Adrenal gland (tissue), 12 donors: ENCODE results near the gene KCNJ16. TPM values are rescaled to one million over a fixed set of nuclear protein-coding genes. Genes with fewer than 3 reads are reported as not detected.

Source experiments
- DNase-seq, 7 donors: peaks; one replicate each; pipeline ENCODE4 v3.0.0-alpha.2; 2019 to 2020
- H3K27ac ChIP-seq, 5 donors: fragments of 200-600 bp; sonication (generic) in 4 of 5; 1 replicate in 3 of 5; 2 replicates in 2 of 5; pipeline versions ENCODE4 v1.5.1 to v1.8.0; 2016 to 2020; ENCODE audit warnings: mild to moderate bottlenecking in 1 of 5
- H3K27me3 ChIP-seq: fragments of 200-600 bp; 2 replicates; pipeline ENCODE4 v1.8.0; 2021
- H3K36me3 ChIP-seq, 2 donors: fragments of 200-600 bp; replicated peaks in 1 of 2; 1 replicate in 1 of 2; 2 replicates in 1 of 2; pipeline versions ENCODE4 v1.5.1 to v1.8.0; 2018 to 2022
- H3K4me1 ChIP-seq, 2 donors: fragments of 200-600 bp; replicated peaks in 1 of 2; 1 replicate in 1 of 2; 2 replicates in 1 of 2; pipeline versions ENCODE4 v1.5.1 to v1.8.0; 2018 to 2021
- H3K4me3 ChIP-seq, 4 donors: fragments of 200-600 bp; sonication (generic) in 3 of 4; one replicate each; pipeline ENCODE4 v1.5.1; 2016 to 2018
- H3K9me3 ChIP-seq, 3 donors: fragments of 200-600 bp; sonication (generic) in 1 of 3; replicated peaks in 1 of 3; 1 replicate in 2 of 3; 2 replicates in 1 of 3; pipeline versions ENCODE4 v1.5.1 to v1.8.0; 2016 to 2021
- CTCF ChIP-seq, 6 experiments: fragments of 450-650 bp in 4 of 6; fragments of 200-600 bp in 2 of 6; sonication (generic) in 1 of 6; IDR thresholded peaks; 1 replicate in 5 of 6; 2 replicates in 1 of 6; pipeline versions ENCODE4 v1.5.1 to v1.8.0; 2016 to 2021; ENCODE audit warnings: antibody characterized with exemption in 6 of 6, mild to moderate bottlenecking in 2 of 6, moderate library complexity in 1 of 6
- POLR2A ChIP-seq, 2 donors: fragments of 450-650 bp; IDR thresholded peaks; one replicate each; pipeline ENCODE4 v1.6.1; 2017; ENCODE audit warnings: antibody characterized with exemption in 2 of 2, mild to moderate bottlenecking in 2 of 2, moderate library complexity in 1 of 2
- WGBS, 4 donors: extraction: QIAGEN DNeasy Blood & Tissue Kit in 2 of 4; methylation state at CpG; one replicate each; pipeline versions ENCODE4 v1.1.5 to v1.1.7; 2013 to 2017; 5-methylcytosine and 5-hydroxymethylcytosine counted together
- intact Hi-C, 2 donors: fragments of 100-400 bp; cut with DNase I; formaldehyde crosslinking; loops; one replicate each; pipeline versions ENCODE4 v1.14.1 to v1.15.0; 2022 to 2023
- polyA plus RNA-seq, 3 donors: library from polyadenylated mRNA; stranded (reverse); fragments of 200-250 nt in 2 of 3; fragments of 350-450 nt in 1 of 3; fragmentation: Illumina TruSeq in 1 of 3; extraction: RNeasy Lipid Tissue Mini Kit (QIAGEN cat#74804) in 1 of 3; gene quantifications; one replicate each; pipeline ENCODE4 v1.2.3, GENCODE V29; 2013 to 2014
- total RNA-seq, 9 donors: library from RNA; depleted of rRNA in 4 of 9; stranded (reverse); fragments of >200 nt in 4 of 9; fragments of 120-200 nt in 1 of 9; fragmentation: NEBNext Ultra II Directional in 1 of 9; extraction: Animal tissue kit (Norgen Biotek cat#: 25700) in 1 of 9; gene quantifications; one replicate each; pipeline versions ENCODE4 v1.1.0 to v1.2.4, GENCODE V29; 2013 to 2023
- donor health status: healthy with polysubstance abuse.
- donor health status: Bipolar disorder and iron deficiency.
- donor health status: DM: yes; HTN: yes; CAD: no.
- donor health status: DM: no; HTN: no; CAD: no.
- donor health status: DM: no; HTN: no; CAD: no.
- donor health status: DM: yes; HTN: yes; CAD: no.

KCNJ16 gene
- total and polyA plus RNA-seq, 12 donors: 0.05 to 1.0 (median 0.24) TPM; not detected in 3

- Histone ChIP-seq H3K27me3 (peaks cover 6% of the 10 kb centered on the region), H3K9me3 (no peaks in the 10 kb centered on the region), H3K36me3 (no peaks in the 10 kb centered on the region), H3K4me1 (peaks cover 0 to 13% of the 10 kb centered on the region in 2 donors), H3K27ac (no peak overlapping the region), H3K4me3 (no peak overlapping the region)
- 73 to 84% (median 76%) methylated on average over 4 of the region's 4 CpGs for WGBS, 4 donors
- intact Hi-C loops: no loop called here
- no peak for DNase-seq
- TF ChIP-seq CTCF (IDR thresholded peaks at IDR 0.05) (no peak), POLR2A (IDR thresholded peaks at IDR 0.05) (no peak)
These were observed 98.7 kb downstream of the KCNJ16 start for GRCh38 chr17:70173681-70174080.

- TF ChIP-seq CTCF (IDR thresholded peaks at IDR 0.05) (no peak), POLR2A (IDR thresholded peaks at IDR 0.05) (no peak)
- 79 to 93% (median 88%) methylated on average over 5 of the region's 5 CpGs for WGBS, 4 donors
- H3K4me1 ChIP-seq: no peaks in the 10 kb centered on the region
These were observed 106.4 kb downstream of the KCNJ16 start for GRCh38 chr17:70181376-70181775.

GRCh38 chr17:70181866-70182265 lies 106.8 kb downstream of the KCNJ16 start:
- H3K36me3 ChIP-seq: no peaks in the 10 kb centered on the region
- H3K9me3 ChIP-seq: no peaks in the 10 kb centered on the region
- H3K27me3 ChIP-seq: no peaks in the 10 kb centered on the region
- H3K4me3 ChIP-seq: no peak overlapping the region
- TF ChIP-seq CTCF (IDR thresholded peaks at IDR 0.05) (no peak), POLR2A (IDR thresholded peaks at IDR 0.05) (no peak)
- WGBS, 4 donors: 80 to 89% (median 83%) methylated on average over 3 of the region's 3 CpGs
- intact Hi-C loops: no loop called here
- no peak overlapping the region for H3K27ac ChIP-seq
- no peaks in the 10 kb centered on the region for H3K4me1 ChIP-seq
- DNase-seq: no peak

More at GRCh38 chr17:70181376-70181775, 106.4 kb downstream of the KCNJ16 start:
- no peak for DNase-seq
- no peaks in the 10 kb centered on the region for H3K27me3 ChIP-seq
- no peak overlapping the region for H3K27ac ChIP-seq
- H3K36me3 ChIP-seq: no peaks in the 10 kb centered on the region
- H3K4me3 ChIP-seq: no peak overlapping the region
- no peaks in the 10 kb centered on the region for H3K9me3 ChIP-seq
- intact Hi-C loops: no loop called here

- WGBS, 4 donors: 68 to 82% (median 75%) methylated on average over 4 of the region's 4 CpGs
- Histone ChIP-seq H3K36me3 (no peaks in the 10 kb centered on the region), H3K4me1 (no peaks in the 10 kb centered on the region), H3K4me3 (no peak overlapping the region), H3K9me3 (no peaks in the 10 kb centered on the region), H3K27ac (no peak overlapping the region), H3K27me3 (no peaks in the 10 kb centered on the region)
- TF ChIP-seq POLR2A (IDR thresholded peaks at IDR 0.05) (no peak), CTCF (IDR thresholded peaks at IDR 0.05) (no peak)
- no peak for DNase-seq
- intact Hi-C loops: no loop called here
These were observed 108.5 kb downstream of the KCNJ16 start for GRCh38 chr17:70183508-70183907.
